SKM-1 treated with dmso at 0.1 percent for 144 hours (cell line): ENCODE data around the gene FASN.
A peak's percentile ranks its signal among the peaks of the same experiment; 100 is the strongest.
"Not testable (repeated sequence)": the region's sequence is repeated elsewhere in the genome, so short reads cannot be mapped to it uniquely, and the experiment has no call there.

ENCODE experiments used
- DNase-seq: peaks from one replicate; lab custom pipeline; 2025; ENCODE audit not compliant: unreplicated experiment; lab: John Stamatoyannopoulos, UW

FASN gene

GRCh38 chr17:82098169-82098938 lies at the start of gene FASN:
Gene FASN, minus strand, starts transcription at chr17:82098236. Its CDS starts 1,791 bp downstream, at chr17:82096445.
- DNase-seq = peak; percentile 91

DNA sequence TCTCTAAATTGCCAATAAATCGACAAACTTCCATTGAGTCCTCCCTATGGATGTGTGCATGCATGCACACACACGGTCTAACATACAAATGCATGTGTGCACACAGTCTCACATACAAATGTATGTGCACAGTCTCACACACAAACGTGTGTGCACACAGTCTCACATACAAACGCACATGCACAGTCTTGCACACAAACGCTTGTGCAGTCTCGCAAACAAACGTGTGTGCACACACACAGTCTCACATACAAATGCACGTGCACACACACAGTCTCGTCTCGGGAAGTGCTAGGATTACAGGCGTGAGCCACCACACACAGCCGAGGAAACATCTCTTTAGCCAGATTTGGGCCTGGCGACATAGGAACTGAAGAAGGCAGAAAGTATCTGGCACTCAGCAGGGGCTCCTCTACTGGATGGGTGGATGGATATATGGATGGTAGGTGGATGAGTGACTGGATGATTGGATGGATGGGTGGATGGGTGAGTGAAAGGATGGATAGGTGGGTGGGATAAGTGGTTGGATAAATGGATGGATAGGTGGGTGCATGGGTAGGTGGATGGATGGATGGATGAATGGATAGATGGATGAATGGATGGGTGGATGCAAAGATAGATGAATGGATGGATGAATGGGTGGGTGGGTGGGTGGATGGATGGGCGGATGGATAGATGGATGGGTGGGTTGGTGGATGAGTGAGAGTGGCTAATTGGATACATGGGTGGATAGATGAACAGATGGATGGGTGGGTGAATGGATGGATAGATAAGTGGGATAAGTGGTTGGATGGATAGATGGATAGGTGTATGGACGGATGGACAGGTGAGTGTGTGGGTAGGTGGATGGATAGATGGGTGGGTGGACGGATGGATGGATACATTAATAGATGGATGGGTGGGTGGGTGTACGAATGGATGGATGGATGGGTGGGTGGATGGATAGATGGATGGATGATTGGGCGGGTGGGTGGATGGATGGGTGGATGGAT lies 48.9 kb upstream of the FASN start:
- no peak for DNase-seq

DNA sequence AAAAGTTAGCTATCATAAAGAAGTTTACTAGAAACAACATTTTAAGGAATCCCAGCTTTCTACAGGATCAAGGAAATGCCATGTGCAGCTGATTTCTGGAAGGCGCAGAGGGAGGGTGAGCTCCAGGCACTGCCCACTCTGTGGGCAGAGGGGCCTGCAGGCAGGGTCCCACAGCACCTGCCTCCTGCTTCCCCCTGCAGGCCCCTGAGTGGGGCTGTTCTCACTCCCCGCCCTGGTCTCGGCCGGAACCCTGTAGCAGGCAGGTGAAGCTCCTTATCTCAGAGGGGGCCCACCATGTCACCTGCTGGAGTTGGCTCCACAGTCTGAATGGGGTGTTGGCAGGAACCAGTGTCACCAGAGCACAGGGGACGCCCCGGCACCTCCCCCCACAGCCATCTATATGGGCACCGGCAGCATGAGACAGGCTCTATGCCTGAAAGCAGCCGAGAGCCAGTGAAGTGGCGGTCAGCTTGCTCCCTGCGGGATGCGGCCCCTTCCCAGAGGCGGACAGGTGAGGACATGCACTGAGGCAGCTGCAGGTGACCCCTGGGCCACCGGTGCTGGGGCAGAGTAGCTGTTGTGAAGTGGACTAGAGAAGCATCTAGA lies 47.6 kb upstream of the FASN start:
- DNase-seq = no peak

GRCh38 chr17:82143333-82143732 lies 45.3 kb upstream of the FASN start:
- no peak for DNase-seq

DNA sequence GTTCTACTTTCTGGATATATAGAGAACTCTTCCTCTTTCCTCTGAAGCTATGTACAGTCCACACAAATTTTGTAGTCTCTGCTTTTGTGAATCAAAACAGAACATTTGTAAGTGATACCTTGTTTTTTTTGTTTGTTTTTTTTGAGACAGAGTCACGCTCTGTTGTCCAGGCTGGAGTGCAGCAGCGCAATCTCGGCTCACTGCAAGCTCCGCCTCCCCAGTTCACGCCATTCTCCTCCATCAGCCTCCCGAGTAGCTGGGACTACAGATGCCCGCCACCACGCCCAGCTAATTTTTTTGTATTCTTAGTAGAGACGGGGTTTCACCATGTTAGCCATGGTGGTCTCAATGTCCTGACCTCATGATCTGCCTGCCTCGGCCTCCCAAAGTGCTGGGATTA lies 41.9 kb upstream of the FASN start:
- DNase-seq = not testable (repeated sequence)

GRCh38 chr17:82138511-82138992 lies 40.5 kb upstream of the FASN start:
- no peak for DNase-seq

DNA sequence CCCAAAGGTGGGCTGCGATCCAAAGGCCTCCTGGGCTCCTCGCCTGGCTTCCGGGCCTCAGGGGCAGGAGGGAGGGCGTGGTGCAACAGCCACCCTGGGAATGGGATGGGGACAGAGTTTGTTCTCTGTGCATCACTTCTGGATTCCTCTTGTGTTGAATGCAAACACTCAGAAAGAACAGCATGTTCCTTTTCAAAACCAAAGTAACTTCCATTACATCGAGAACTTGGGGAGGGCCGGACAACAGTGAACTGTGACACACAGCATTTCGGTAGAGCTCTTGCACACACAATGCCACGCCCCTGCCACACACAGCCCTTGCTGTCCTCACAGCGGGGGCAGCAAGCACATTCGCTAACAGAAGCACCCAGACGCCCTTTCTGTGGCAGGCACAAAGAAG lies 36.1 kb upstream of the FASN start:
- DNase-seq = no peak

DNA sequence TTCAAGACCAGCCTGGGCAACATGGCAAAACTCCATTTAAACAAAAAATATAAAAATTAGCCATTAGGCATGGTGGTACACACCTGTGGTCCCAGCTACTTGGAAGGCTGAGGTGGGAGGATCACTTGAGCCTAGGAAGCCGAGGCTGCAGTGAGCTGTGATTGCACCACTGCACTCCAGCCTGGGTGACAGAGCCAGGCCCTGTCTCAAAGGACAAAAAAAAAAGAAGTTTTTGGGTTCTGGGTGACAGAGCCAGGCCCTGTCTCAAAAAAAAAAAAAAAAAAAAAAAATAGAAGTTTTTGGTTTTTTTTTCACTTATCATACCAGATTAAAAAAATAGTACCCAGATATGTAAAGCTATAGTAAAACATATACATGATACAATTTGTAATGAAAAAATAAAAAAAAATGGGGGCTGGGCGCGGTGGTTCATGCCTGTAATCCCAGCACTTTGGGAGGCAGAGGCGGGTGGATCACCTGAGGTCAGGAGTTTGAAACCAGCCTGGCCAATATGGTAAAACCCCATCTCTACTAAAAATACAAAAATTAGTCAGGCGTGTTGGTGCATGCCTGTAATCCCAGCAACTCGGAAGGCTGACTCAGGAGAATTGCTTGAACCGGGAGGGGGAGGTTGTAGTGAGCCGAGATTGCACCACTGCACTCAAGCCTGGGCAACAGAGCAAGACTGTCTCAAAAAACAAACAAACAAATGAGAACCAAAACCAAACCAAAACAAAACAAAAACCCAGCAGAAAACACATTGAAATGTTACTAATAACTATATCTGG lies 35.3 kb upstream of the FASN start:
- not testable (repeated sequence) for DNase-seq

DNA sequence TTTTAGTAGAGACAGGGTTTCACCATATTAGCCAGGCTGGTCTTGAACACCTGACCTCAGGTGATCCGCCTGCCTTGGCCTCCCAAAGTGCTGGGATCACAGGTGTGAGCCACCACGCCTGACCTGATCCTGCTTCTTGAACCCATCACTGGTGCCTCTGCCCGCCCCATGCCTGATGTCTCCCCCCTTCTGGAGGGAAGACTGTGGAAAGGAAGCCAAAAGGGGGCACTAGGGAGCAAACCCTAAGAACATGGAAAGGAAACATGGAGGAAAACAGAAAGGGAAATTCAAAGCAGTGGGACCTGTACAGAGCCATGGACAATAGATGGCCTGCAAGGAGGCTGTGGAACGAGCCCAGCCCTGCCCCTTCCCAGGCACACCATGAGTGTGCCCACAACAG lies 31.1 kb upstream of the FASN start:
- no peak for DNase-seq

- DNase-seq = no peak
These were observed 30.3 kb upstream of the FASN start for GRCh38 chr17:82128287-82128686.

GRCh38 chr17:82127704-82128103 lies 29.7 kb upstream of the FASN start:
- DNase-seq = no peak

DNA sequence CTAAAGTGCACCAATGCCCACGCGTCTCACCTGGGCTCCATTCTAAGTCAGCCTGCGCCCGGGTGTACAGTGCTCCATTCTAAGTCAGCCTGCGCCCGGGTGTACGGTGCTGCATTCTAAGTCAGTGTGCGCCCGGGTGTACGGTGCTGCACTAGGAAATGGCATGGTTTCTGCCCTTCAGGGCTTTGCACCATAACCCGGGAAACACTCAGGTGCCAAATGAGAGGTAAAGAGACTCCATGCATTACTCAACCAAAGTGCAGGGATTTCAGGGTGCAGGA lies 29.2 kb upstream of the FASN start:
- DNase-seq = no peak

DNA sequence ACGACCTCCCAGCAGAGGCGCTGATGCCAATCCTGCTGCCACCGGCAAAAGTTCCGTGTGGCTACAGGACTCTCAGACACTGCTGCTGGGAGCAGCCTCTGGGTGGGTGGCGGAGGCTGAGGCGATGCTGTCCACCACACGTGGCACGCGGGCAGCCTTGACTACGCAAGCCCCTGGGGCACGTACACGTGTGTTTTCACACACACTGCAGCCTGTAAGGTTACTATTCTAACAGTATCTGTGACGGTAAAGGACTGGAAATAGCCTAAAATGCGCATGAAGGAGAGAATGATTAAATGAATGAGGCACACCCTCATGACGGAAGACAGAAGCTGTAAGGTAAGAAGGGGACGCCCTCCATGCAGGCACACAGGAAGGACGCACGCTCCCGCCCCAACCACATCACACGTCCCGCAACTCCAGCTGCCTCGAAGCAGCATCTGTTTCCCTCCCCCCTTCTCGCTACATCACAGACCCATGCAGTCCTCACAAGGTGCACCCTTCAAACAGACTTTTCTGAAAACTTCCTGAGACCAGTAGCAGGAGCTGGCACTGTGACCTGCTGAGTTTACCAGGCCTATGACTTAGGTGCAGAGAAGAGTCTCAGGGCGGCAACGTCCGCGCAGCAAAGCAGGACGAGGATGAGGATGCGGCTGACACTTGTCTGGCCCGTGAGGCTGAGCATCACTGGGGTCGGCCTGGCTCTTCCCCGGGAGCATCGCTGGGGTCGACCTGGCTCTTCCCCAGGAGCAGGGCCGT lies 28.7 kb upstream of the FASN start:
- no peak for DNase-seq

GRCh38 chr17:82124101-82124500 lies 26.1 kb upstream of the FASN start:
- DNase-seq = no peak

- no peak for DNase-seq
These were observed 23.9 kb upstream of the FASN start for GRCh38 chr17:82121660-82122629.

DNA sequence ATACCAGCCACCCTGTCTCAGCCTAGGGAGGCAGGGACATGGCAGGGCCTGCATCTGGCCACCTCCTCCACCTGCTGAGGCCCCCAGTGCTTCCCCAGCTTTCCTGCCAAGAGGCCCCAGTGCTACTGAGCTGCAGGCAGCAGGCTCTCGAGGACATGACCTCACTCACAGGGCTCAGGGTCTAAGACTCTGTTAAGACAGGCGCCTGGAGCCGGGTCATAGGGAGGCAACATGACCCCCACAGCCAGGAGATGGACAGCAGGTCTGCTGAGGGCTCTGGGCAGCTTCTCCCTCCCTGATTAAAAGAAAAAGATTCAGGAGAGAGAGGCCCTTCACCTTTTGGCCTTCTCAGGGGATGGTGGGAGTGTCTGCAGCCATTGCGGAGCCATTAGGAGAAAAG lies 23.2 kb upstream of the FASN start:
- DNase-seq = no peak

- no peak for DNase-seq
These were observed 22.1 kb upstream of the FASN start for GRCh38 chr17:82120148-82120547.

- DNase-seq = no peak
These were observed 20.9 kb upstream of the FASN start for GRCh38 chr17:82118815-82119380.
